ENCODE data around the gene PREP. TPM values are rescaled to one million over a fixed set of nuclear protein-coding genes. Genes with fewer than 3 reads are reported as not detected.

The PREP gene
- total and polyA plus RNA-seq, 5 experiments from 2014 or later: 27.0 to 40.9 (median 29.4) TPM

DNA sequence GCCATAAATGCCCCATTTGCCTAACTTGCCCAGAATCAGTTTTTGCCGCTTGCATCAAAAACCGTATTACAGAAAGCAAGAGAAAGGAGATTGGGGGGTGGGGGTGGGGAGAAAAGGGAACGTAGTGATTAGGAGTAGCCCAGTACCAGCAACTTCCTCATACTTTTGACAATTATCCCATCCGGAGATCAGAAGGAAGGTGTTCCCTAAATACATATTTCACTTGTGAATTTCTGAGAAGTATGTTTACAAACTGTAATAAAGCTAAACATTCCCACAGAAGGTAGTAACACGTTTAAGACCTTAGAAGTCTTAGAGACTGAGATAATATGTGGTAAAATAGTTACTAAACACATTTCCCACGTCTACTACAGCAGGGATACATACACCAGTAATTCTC lies 14.5 kb downstream of the PREP start:
- H3K4me1 Mint-ChIP-seq: peaks cover 18 to 39% (median 29%) of the 10 kb centered on the region in 4 donors
- peaks cover 10 to 77% (median 26%) of the 10 kb centered on the region in 3 donors for H3K36me3 Mint-ChIP-seq
- POLR2A ChIA-PET: no interaction called here
- H3K9me3 Mint-ChIP-seq: no peaks in the 10 kb centered on the region
- peak overlapping the region in 2 of 10 donors; percentile 9 to 29 for H3K27ac Mint-ChIP-seq
- DNase-seq: no peak
- no peak for ATAC-seq
- H3K4me3 Mint-ChIP-seq: no peak overlapping the region
- no peaks in the 10 kb centered on the region for H3K27me3 Mint-ChIP-seq

DNA sequence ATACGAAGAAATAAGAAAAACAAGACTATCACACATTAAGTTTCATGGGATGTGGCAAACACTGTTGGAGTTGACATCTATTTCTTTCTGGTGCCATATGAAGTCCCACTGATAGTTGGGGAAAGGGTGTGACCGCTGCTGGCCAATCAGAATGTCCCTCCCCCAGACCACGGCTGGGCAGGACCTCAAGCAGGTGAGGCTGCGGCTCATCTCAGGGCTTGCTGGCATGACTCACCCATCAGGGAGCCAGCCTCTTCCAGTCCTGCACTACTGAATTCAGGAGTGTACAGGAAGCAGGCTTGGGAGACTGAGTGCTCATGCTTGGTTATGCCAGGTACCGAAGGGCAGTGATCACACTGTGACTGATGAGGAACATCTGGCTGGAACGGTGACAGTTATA lies 18.9 kb downstream of the PREP start:
- ATAC-seq: no peak

DNA sequence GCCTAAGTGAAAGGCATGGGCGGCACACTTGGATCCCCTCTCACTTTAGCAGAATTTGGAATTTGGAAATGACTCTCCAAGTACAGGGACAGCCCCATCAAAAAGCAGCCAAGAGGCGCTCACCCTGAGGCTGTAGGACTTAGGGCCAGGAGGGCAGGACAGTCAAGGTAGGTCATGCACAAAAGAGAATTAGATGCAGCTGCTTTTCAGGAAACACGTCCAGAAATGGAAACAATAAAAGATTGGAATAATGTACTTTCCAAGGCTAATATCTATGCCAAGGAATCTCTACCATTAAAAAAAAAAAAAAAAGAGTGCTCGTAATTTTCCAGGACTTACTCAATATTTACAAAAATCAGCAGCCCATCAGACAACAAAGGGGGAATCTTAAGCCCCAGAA lies 19.9 kb downstream of the PREP start:
- Mint-ChIP-seq H3K9me3 (no peaks in the 10 kb centered on the region), H3K4me3 (no peak overlapping the region), H3K36me3 (peaks cover 5 to 54% (median 14%) of the 10 kb centered on the region in 3 donors), H3K4me1 (peaks cover 21 to 68% (median 49%) of the 10 kb centered on the region in 4 donors), H3K27me3 (no peaks in the 10 kb centered on the region), H3K27ac (peak overlapping the region in 1 of 10 donors; percentile 61)
- ATAC-seq: no peak
- POLR2A ChIA-PET: no interaction called here
- no peak for DNase-seq

More for the DNA sequence above, 18.9 kb downstream of the PREP start:
- Mint-ChIP-seq H3K36me3 (peaks cover 5 to 63% (median 19%) of the 10 kb centered on the region in 3 donors), H3K4me1 (peaks cover 21 to 66% (median 50%) of the 10 kb centered on the region in 4 donors), H3K9me3 (no peaks in the 10 kb centered on the region), H3K27ac (no peak overlapping the region), H3K27me3 (no peaks in the 10 kb centered on the region), H3K4me3 (no peak overlapping the region)
- no peak for DNase-seq
- POLR2A ChIA-PET: no interaction called here

- Mint-ChIP-seq H3K27me3 (no peaks in the 10 kb centered on the region), H3K9me3 (no peaks in the 10 kb centered on the region), H3K4me3 (no peak overlapping the region), H3K27ac (peak overlapping the region in 1 of 10 donors; percentile 28), H3K4me1 (peaks cover 22 to 68% (median 47%) of the 10 kb centered on the region in 4 donors), H3K36me3 (peaks cover 5 to 53% (median 14%) of the 10 kb centered on the region in 3 donors)
- POLR2A ChIA-PET: no interaction called here
- DNase-seq: no peak
- ATAC-seq: no peak
Measured at GRCh38 chr6:105382496-105382895, 20.4 kb downstream of the PREP start.

DNA sequence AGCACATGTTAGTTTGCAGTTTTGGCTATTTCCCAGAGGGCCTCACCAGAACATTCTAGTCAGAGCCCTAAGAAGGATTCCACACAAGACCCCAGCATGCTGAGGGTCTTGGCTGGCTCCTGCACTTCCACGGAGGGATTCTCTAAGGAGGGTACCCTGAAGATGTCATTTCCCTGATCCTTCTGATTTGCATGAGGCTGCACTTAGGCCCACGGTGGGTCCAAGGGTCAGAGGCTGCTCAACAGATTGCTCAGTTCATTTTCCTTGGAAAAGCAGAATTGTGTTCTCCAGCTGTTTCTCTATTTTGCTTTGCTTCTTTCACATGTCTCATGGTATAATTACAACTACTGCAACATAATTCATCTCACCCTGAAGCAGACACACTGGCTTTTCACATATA lies 22.2 kb downstream of the PREP start:
- ATAC-seq (no peak), DNase-seq (no peak)
- POLR2A ChIA-PET: interaction anchor here (1.1 kb wide), 1 partner anchor 20 kb away, joined by 3 read pairs; no protein-coding TSS in a partner anchor
- H3K4me3 Mint-ChIP-seq: no peak overlapping the region
- peak overlapping the region in 2 of 10 donors; percentile 12 to 27 for H3K27ac Mint-ChIP-seq
- no peaks in the 10 kb centered on the region for H3K9me3 Mint-ChIP-seq
- no peaks in the 10 kb centered on the region for H3K27me3 Mint-ChIP-seq
- H3K4me1 Mint-ChIP-seq: peaks cover 19 to 63% (median 42%) of the 10 kb centered on the region in 4 donors
- H3K36me3 Mint-ChIP-seq: peaks cover 0 to 48% (median 13%) of the 10 kb centered on the region in 3 donors

DNA sequence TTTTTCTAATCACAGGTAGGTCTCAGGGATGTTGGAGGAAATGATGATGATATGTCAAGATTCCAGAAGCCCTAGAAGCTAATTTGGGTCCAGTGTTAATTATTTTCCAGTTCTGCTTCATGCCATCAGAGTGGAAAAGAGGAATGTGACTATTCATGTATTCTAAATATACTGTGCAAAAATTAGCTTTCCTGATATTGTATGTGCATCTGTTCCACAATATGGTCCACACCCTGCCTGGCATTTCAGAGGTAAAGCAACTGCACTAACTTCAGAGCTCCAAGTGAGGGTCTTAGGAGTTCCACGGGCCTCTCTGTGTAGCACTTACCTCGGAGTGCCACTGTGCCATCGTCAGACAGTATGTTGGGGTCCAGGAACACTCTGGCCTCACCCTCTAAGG lies 27.1 kb downstream of the PREP start:
- DNase-seq (no peak), ATAC-seq (no peak)
- no peak overlapping the region for H3K27ac Mint-ChIP-seq
- peaks cover 6 to 73% (median 21%) of the 10 kb centered on the region in 3 donors for H3K36me3 Mint-ChIP-seq
- H3K27me3 Mint-ChIP-seq: no peaks in the 10 kb centered on the region
- POLR2A ChIA-PET: interaction anchor here (0.8 kb wide), 1 partner anchor 11 kb away, joined by 3 read pairs; no protein-coding TSS in a partner anchor
- H3K4me3 Mint-ChIP-seq: no peak overlapping the region
- H3K4me1 Mint-ChIP-seq: peaks cover 17 to 29% (median 20%) of the 10 kb centered on the region in 4 donors
- no peaks in the 10 kb centered on the region for H3K9me3 Mint-ChIP-seq

GRCh38 chr6:105374010-105374420 lies 28.9 kb downstream of the PREP start:
- Mint-ChIP-seq H3K4me3 (no peak overlapping the region), H3K27ac (no peak overlapping the region), H3K27me3 (no peaks in the 10 kb centered on the region), H3K9me3 (no peaks in the 10 kb centered on the region), H3K36me3 (peaks cover 10 to 77% (median 31%) of the 10 kb centered on the region in 3 donors), H3K4me1 (peaks cover 3 to 11% (median 7%) of the 10 kb centered on the region in 4 donors)
- DNase-seq: no peak
- no peak for ATAC-seq
- POLR2A ChIA-PET: no interaction called here

DNA sequence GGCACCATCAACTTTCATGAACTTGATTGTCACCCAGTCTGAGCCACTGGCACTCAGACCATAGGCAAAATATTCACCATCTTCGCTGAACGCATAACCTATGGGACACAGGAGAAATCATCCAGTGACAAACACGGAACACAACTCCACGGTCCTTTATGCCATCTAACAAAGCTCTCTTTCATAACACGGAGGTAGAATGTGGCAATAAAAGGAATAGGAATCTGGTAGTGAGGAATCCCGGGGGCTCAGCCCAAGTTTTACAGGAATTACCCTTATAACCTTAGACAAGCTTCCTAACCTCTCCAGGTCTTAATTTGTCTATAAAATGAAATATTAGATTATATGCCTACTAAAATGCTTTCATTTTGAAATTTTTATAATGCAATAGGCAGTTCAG lies 29.4 kb downstream of the PREP start:
- peaks cover 10 to 82% (median 36%) of the 10 kb centered on the region in 3 donors for H3K36me3 Mint-ChIP-seq
- no peaks in the 10 kb centered on the region for H3K9me3 Mint-ChIP-seq
- DNase-seq (no peak), ATAC-seq (no peak)
- POLR2A ChIA-PET: no interaction called here
- H3K27me3 Mint-ChIP-seq: no peaks in the 10 kb centered on the region
- H3K4me1 Mint-ChIP-seq: peaks cover 0 to 9% (median 5%) of the 10 kb centered on the region in 4 donors
- H3K4me3 Mint-ChIP-seq: no peak overlapping the region
- peak overlapping the region in 2 of 10 donors; percentile 2 to 88 for H3K27ac Mint-ChIP-seq

- ATAC-seq: no peak
- Mint-ChIP-seq H3K27ac (peak overlapping the region in 1 of 10 donors; percentile 8), H3K4me3 (no peak overlapping the region), H3K36me3 (peaks cover 10 to 87% (median 40%) of the 10 kb centered on the region in 3 donors), H3K4me1 (peaks cover 0 to 8% (median 4%) of the 10 kb centered on the region in 4 donors), H3K9me3 (no peaks in the 10 kb centered on the region), H3K27me3 (no peaks in the 10 kb centered on the region)
- POLR2A ChIA-PET: interaction anchor here (0.9 kb wide), 1 partner anchor 13 kb away, joined by 3 read pairs; no protein-coding TSS in a partner anchor
- DNase-seq: no peak
Measured at GRCh38 chr6:105372849-105373182, 30.1 kb downstream of the PREP start.

- H3K36me3 Mint-ChIP-seq: peaks cover 11 to 87% (median 36%) of the 10 kb centered on the region in 3 donors
- peaks cover 0 to 4% (median under 1%) of the 10 kb centered on the region in 4 donors for H3K4me1 Mint-ChIP-seq
- ATAC-seq (no peak), DNase-seq (no peak)
- no peak overlapping the region for H3K4me3 Mint-ChIP-seq
- H3K27ac Mint-ChIP-seq: peak overlapping the region in 1 of 10 donors; percentile 60
- H3K27me3 Mint-ChIP-seq: no peaks in the 10 kb centered on the region
- POLR2A ChIA-PET: interaction anchor here (0.9 kb wide), 1 partner anchor 13 kb away, joined by 3 read pairs; no protein-coding TSS in a partner anchor
- no peaks in the 10 kb centered on the region for H3K9me3 Mint-ChIP-seq
Measured at GRCh38 chr6:105372142-105372848, 30.6 kb downstream of the PREP start.

GRCh38 chr6:105370351-105370750 lies 32.5 kb downstream of the PREP start:
- Mint-ChIP-seq H3K27ac (no peak overlapping the region), H3K9me3 (no peaks in the 10 kb centered on the region), H3K4me3 (no peak overlapping the region), H3K36me3 (peaks cover 15 to 89% (median 43%) of the 10 kb centered on the region in 3 donors), H3K27me3 (no peaks in the 10 kb centered on the region), H3K4me1 (peaks cover 0 to 6% (median under 1%) of the 10 kb centered on the region in 4 donors)
- DNase-seq (no peak), ATAC-seq (no peak)
- POLR2A ChIA-PET: no interaction called here

DNA sequence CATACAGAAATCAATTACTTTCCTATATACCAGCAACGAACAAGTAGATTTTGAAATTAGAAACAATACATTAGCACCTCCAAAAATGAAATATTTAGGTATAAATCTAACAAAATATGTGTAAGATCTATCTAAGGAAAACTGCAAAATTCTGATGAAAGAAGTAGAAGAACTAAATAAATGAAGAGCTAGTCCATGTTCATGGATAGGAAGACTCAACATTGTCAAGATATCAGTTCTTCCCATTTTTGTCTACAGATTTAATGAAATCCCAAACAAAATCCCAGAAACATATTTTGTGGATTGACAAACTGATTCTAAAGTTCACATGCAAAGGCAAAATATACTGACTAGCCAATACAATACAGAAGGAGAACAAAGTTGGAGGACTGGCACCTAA lies 33.7 kb downstream of the PREP start:
- ATAC-seq (no peak), DNase-seq (no peak)
- Mint-ChIP-seq H3K27me3 (no peaks in the 10 kb centered on the region), H3K36me3 (peaks cover 15 to 91% (median 48%) of the 10 kb centered on the region in 3 donors), H3K9me3 (no peaks in the 10 kb centered on the region), H3K27ac (no peak overlapping the region), H3K4me3 (no peak overlapping the region), H3K4me1 (peaks cover 0 to 6% (median 5%) of the 10 kb centered on the region in 4 donors)
- POLR2A ChIA-PET: no interaction called here

- no peak for DNase-seq
- H3K36me3 Mint-ChIP-seq: peaks cover 9 to 79% (median 43%) of the 10 kb centered on the region in 3 donors
- no peaks in the 10 kb centered on the region for H3K9me3 Mint-ChIP-seq
- peaks cover 0 to 9% (median 7%) of the 10 kb centered on the region in 4 donors for H3K4me1 Mint-ChIP-seq
- no peak for ATAC-seq
- POLR2A ChIA-PET: no interaction called here
- peak overlapping the region in 3 of 10 donors; percentile 14 to 81 (median 17) for H3K27ac Mint-ChIP-seq
- no peaks in the 10 kb centered on the region for H3K27me3 Mint-ChIP-seq
- no peak overlapping the region for H3K4me3 Mint-ChIP-seq
Measured at GRCh38 chr6:105364243-105364642, 38.6 kb downstream of the PREP start.

All from naive thymus-derived CD8-positive, alpha-beta T cell (primary cell).